ENCODE data around the gene CLIP3. TPM values are rescaled to one million over a fixed set of nuclear protein-coding genes. Genes with fewer than 3 reads are reported as not detected.
A peak's percentile ranks its signal among the peaks of the same experiment; 100 is the strongest.
"Not testable (repeated sequence)": the region's sequence is repeated elsewhere in the genome, so short reads cannot be mapped to it uniquely, and the experiment has no call there.

CLIP3 gene
- total RNA-seq, 2 experiments from 2014 or later = 0.25 to 0.60 TPM

DNA sequence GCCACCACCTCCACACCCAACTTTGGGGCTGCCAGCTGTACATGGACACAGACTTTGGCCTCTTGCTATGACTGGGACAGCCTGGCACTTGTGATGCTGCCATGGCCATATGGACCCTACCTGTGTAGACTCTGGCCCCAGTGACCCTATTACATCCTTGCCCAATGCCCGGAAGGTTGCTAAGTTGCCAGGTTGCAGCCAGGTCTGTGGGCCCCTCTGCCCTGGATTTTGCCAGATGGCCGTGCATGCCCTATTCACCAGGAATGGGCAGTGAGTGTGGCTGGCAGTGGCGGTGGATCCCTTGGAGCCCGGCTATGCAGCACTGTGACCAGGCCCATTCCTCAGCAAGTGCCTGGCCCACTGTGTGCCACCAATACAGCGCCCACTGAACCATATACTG, 46.6 kb downstream of the CLIP3 start:
- H3K27ac Mint-ChIP-seq = no peak overlapping the region
- peaks cover 48% of the 10 kb centered on the region for H3K27me3 Mint-ChIP-seq
- no peak for DNase-seq
- H3K4me3 Mint-ChIP-seq = no peak overlapping the region
- H3K4me1 Mint-ChIP-seq = peaks cover 2% of the 10 kb centered on the region
- H3K9me3 Mint-ChIP-seq = peaks cover 1% of the 10 kb centered on the region
- H3K36me3 Mint-ChIP-seq = no peaks in the 10 kb centered on the region

DNA sequence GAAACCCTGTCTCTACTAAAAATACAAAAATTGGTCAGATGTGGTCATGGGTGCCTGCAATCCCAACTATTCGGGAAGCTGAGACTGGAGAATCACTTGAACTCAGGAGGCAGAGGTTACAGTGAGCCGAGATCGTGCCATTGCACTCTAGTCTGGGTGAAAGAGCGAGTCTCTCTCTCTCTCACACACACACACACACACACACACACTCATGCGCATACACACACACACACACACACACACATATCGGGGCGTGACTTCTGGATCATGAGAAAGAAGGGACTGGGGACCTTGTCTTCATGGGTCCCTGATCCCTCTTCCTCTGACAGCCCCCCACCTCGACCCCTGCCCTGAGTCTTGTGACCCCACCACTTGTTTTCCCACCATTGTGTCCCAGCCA, 49.5 kb downstream of the CLIP3 start:
- no peak overlapping the region for H3K4me3 Mint-ChIP-seq
- DNase-seq = no peak
- H3K27me3 Mint-ChIP-seq = peaks cover 60% of the 10 kb centered on the region
- peaks cover 1% of the 10 kb centered on the region for H3K9me3 Mint-ChIP-seq
- no peaks in the 10 kb centered on the region for H3K36me3 Mint-ChIP-seq
- H3K4me1 Mint-ChIP-seq = peaks cover 2% of the 10 kb centered on the region
- no peak overlapping the region for H3K27ac Mint-ChIP-seq

DNA sequence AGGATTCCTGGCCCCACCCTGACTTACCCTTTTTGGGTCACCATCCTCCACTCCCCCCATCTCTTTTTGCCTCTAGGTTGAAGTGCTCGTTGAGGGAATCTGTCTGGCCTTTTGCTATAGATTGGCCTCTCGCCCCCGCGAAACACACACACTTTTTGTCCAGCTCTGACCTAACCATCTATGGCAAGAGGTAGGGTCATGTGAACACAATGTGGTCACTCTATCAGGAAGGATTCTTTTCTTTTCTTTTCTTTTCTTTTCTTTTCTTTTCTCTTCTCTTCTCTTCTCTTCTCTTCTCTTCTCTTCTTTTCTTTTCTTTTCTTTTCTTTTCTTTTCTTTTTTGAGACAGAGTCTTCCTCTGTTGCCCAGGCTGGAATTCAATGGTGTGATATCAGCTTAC, 51.7 kb downstream of the CLIP3 start:
- DNase-seq, H3K9me3 Mint-ChIP-seq, H3K36me3 Mint-ChIP-seq, H3K4me3 Mint-ChIP-seq, H3K4me1 Mint-ChIP-seq, H3K27ac Mint-ChIP-seq: not testable (repeated sequence)
- H3K27me3 Mint-ChIP-seq = peaks cover 50% of the 10 kb centered on the region

DNA sequence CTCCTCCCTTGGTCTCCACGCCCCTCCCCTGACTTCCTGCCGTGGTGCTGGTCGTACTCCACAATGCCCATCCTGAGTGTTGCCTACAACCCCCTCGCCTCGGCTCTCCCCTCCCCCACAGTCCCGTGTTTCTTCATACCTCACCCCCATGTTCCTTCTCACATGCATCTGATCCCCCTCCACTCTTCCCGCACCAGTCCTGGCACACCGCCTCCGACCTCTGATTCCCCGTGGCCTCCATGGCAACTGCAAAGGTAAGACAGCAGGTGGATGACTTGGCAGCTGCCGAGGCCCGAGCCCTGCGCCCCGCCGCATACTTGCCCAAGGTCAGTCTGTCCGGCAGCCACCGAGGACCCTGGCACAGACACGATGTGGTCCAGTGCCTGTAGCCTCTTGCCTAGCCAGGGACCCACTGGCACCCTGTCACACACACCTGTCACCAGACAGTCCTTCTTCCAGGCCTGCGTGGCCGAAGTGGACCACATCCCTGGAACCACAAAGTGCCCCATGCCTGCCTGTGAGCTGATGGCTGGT, 53.8 kb downstream of the CLIP3 start:
- Mint-ChIP-seq H3K9me3 (no peaks in the 10 kb centered on the region), H3K4me3 (no peak overlapping the region), H3K4me1 (no peaks in the 10 kb centered on the region), H3K36me3 (no peaks in the 10 kb centered on the region), H3K27me3 (peaks cover 39% of the 10 kb centered on the region), H3K27ac (no peak overlapping the region)
- DNase-seq = no peak

DNA sequence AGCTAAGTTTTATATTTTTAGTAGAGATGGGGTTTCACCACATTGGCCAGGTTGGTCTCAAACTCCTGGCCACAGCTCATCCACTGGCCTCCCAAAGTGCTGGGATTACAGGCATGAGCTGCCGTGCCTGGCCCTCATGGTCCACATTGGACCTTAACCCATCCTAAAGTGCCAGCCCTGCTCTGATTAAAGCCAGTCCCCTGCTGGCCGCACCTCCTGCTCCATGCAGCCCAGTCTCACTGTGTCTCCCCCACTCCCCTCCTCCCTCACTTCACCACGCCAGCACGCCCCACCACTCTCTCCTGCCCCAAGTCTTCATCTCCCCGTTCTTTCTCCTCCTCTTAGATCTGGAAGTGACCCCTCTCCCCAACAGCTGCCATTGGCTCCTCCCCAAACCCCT, 54.4 kb downstream of the CLIP3 start:
- Mint-ChIP-seq H3K9me3 (no peaks in the 10 kb centered on the region), H3K4me1 (no peaks in the 10 kb centered on the region), H3K27me3 (peaks cover 39% of the 10 kb centered on the region), H3K27ac (no peak overlapping the region), H3K36me3 (no peaks in the 10 kb centered on the region), H3K4me3 (no peak overlapping the region)
- no peak for DNase-seq

DNA sequence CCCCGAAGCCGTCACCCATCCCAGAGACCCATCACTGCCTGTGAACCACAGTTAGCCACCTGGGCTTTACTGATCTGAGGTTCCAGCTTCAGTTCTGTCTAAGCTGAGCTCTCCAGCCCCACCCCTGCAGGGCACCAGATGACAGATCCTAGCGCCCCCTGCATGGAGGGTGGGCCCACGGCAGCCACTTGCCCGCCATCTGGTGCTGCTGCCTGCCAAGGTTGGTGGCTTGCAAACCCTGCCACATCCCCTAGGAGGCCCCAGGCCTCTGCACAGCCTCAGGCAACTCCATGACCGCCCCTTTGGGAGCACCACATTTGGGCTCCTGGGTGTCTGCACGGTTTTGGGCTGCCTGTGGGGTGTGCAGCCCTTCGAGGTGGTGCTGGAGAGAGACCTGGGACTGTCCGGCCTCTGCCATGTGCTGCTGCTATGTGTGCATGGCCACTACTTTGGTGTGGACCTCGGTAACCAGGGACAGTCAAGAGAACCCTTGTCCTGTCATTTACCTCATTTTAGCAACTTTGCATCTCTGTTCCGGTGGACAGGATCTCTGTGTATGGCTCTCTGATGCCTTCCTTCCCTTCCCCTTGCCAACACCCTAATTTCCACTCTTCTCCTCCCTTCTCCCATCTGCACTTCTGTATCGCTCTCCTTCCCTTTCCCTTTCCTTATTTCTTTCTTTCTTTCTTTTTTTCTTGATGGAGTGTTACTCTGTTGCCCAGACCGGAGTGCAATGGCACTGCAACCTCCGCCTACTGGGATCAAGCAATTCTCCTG, 55.0 kb downstream of the CLIP3 start:
- no peaks in the 10 kb centered on the region for H3K9me3 Mint-ChIP-seq
- H3K27ac Mint-ChIP-seq = no peak overlapping the region
- H3K36me3 Mint-ChIP-seq = no peaks in the 10 kb centered on the region
- H3K27me3 Mint-ChIP-seq = peaks cover 34% of the 10 kb centered on the region
- H3K4me3 Mint-ChIP-seq = no peak overlapping the region
- DNase-seq = peak; percentile 53
- no peaks in the 10 kb centered on the region for H3K4me1 Mint-ChIP-seq

DNA sequence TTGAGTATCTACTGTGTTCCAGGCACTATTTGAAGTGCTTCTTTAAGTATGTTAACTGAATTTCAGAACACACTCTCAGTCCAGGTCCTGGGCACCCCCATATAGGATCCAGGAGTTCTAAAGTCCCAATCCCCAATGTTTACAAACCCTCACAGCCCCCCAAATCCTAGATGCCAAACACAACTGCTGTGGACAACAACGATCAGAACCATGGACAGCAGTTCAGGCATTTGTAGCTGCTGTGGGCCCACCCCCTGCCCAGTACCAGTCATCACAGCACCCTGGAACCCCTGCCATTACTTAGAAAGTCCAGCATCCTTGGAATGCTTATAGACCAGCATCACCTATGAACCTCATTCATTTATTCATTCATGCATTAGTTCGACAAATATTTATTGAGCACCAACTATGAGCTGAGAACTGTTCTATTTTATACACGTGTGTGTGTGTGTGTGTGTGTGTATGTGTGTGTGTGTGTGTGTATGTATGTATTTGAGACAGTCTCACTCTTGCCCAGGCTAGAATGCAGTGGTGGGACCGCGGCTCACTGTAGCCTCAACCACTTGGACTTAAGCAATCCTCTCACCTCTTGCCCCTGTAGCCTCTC, 57.0 kb downstream of the CLIP3 start:
- H3K27ac Mint-ChIP-seq = no peak overlapping the region
- no peaks in the 10 kb centered on the region for H3K9me3 Mint-ChIP-seq
- no peaks in the 10 kb centered on the region for H3K36me3 Mint-ChIP-seq
- no peaks in the 10 kb centered on the region for H3K4me1 Mint-ChIP-seq
- peaks cover 30% of the 10 kb centered on the region for H3K27me3 Mint-ChIP-seq
- H3K4me3 Mint-ChIP-seq = no peak overlapping the region
- no peak for DNase-seq

DNA sequence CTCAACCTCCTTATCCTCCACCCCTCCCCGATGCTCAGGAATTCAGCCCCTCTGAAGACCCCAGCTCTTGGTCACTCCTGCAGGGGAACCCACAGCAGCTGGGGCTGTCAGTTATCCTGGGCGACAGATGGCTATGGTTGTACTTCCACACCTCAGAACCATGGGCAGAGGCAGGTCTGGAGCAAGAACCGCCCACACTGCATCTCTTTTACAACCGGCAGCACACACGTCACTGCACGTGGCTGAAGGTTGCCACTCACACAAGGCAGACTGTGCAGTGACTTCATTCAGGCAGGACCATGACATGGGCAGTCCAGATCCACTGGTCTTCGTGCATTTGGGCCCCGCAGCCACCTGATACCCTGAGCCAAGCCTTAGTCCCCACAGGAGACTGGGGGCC, 59.2 kb downstream of the CLIP3 start:
- Mint-ChIP-seq H3K27ac (no peak overlapping the region), H3K36me3 (no peaks in the 10 kb centered on the region), H3K27me3 (peaks cover 21% of the 10 kb centered on the region), H3K9me3 (no peaks in the 10 kb centered on the region), H3K4me1 (peaks cover 2% of the 10 kb centered on the region), H3K4me3 (no peak overlapping the region)
- no peak for DNase-seq

DNA sequence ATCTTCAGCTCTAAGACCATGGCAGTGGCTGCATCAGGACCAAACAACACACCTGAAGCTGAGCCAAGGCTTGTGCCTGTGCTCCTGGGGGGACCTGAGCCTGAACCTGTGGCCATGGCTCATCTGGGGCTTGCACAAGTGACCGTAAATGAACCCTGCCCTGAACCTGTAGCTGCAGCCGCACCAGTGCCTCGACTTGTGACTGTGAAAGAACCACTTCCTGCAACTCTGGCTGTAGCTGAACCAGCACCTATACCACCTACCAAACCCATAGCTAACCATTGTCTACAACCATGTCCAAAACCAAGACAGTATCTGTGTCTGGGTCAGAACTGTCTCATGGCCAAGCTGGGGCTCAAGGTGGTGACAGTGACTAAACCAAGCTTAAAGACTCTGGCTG, 65.9 kb downstream of the CLIP3 start:
- peaks cover 4% of the 10 kb centered on the region for H3K27me3 Mint-ChIP-seq
- no peak overlapping the region for H3K4me3 Mint-ChIP-seq
- H3K27ac Mint-ChIP-seq = no peak overlapping the region
- H3K9me3 Mint-ChIP-seq = no peaks in the 10 kb centered on the region
- H3K4me1 Mint-ChIP-seq = peaks cover 2% of the 10 kb centered on the region
- H3K36me3 Mint-ChIP-seq = no peaks in the 10 kb centered on the region
- DNase-seq = no peak

Other genes starting within 250 kb of the CLIP3 start
- gene PRODH2, start 220.0 kb downstream of the CLIP3 start, total RNA-seq = not detected
- gene NPHS1, start 180.4 kb downstream of the CLIP3 start, total RNA-seq = under 1 TPM; 0.36 to 0.49 TPM
- gene KIRREL2, start 176.0 kb downstream of the CLIP3 start, total RNA-seq = 1 to 10 TPM; 2.3 to 2.4 TPM
- under 1 TPM; 0.68 to 0.88 TPM for gene APLP1, start 164.3 kb downstream of the CLIP3 start, total RNA-seq
- gene NFKBID, start 132.3 kb downstream of the CLIP3 start, total RNA-seq = 10 to 100 TPM; 72.2 to 73.7 TPM
- gene HCST, start 130.3 kb downstream of the CLIP3 start, total RNA-seq = 10 to 100 TPM; 44.9 to 53.8 TPM
- not detected for gene TYROBP, start 124.6 kb downstream of the CLIP3 start, total RNA-seq
- gene LRFN3, start 96.5 kb downstream of the CLIP3 start, total RNA-seq = 1 to 10 TPM; 5.8 to 7.1 TPM
- 10 to 100 TPM; 22.6 to 23.1 TPM for gene SDHAF1, start 37.7 kb downstream of the CLIP3 start, total RNA-seq
- gene SYNE4, start 24.1 kb downstream of the CLIP3 start, total RNA-seq = 1 to 10 TPM in 1 of 2 experiments, under 1 TPM in 1; 0.99 to 1.8 TPM
- gene ALKBH6, start 18.7 kb downstream of the CLIP3 start, total RNA-seq = 10 to 100 TPM; 35.0 to 35.5 TPM
- gene THAP8, start 21.4 kb upstream of the CLIP3 start, total RNA-seq = 1 to 10 TPM; 2.4 to 2.7 TPM
- gene WDR62, start 22.0 kb upstream of the CLIP3 start, total RNA-seq = 10 to 100 TPM; 19.1 to 20.4 TPM
- not detected for gene OVOL3, start 78.3 kb upstream of the CLIP3 start, total RNA-seq
- gene POLR2I, start 82.0 kb upstream of the CLIP3 start, total RNA-seq = 10 to 100 TPM; 93.4 to 94.0 TPM
- 10 to 100 TPM; 89.2 to 91.1 TPM for gene TBCB, start 82.6 kb upstream of the CLIP3 start, total RNA-seq
- 100 to 1,000 TPM; 292 to 307 TPM for gene CAPNS1, start 107.2 kb upstream of the CLIP3 start, total RNA-seq
- not detected for gene COX7A1, start 119.6 kb upstream of the CLIP3 start, total RNA-seq
- gene ZNF565, start 181.8 kb upstream of the CLIP3 start, total RNA-seq = 1 to 10 TPM; 1.7 to 2.1 TPM
- gene ZNF146, start 182.2 kb upstream of the CLIP3 start, total RNA-seq = 100 to 1,000 TPM; 116 to 120 TPM

Data from activated naive CD8-positive, alpha-beta T cell treated with anti-CD3 and anti-CD28 coated beads for 36 hours (primary cell).